HepG2 (cell line): ENCODE data around the gene RUVBL1. TPM values are rescaled to one million over a fixed set of nuclear protein-coding genes. Genes with fewer than 3 reads are reported as not detected.

Experiments used
- AGO2 ChIP-seq: fragments of 200-400 bp; formaldehyde crosslinking; optimal IDR thresholded peaks from 2 replicates; pipeline ENCODE3; 2017; ENCODE audit warnings: mild to moderate bottlenecking, low read depth, low read length, moderate library complexity
- AKAP8 ChIP-seq: sonication (generic); formaldehyde crosslinking; IDR thresholded peaks from 2 replicates; pipeline ENCODE4 v1.5.1; 2020; ENCODE audit warnings: mild to moderate bottlenecking, missing genetic modification reagents
- ARNT ChIP-seq: fragments of 450-650 bp; IDR thresholded peaks from 2 replicates; pipeline ENCODE4 v1.6.1; 2017
- FOXM1 ChIP-seq: sonication (generic); formaldehyde crosslinking; IDR thresholded peaks from 2 replicates; pipeline ENCODE4 v1.5.0; 2020; ENCODE audit warnings: missing genetic modification reagents
- HDAC2 ChIP-seq: sonication (generic); formaldehyde crosslinking; IDR thresholded peaks from 2 replicates; pipeline ENCODE4 v1.4.0; 2020; ENCODE audit warnings: missing genetic modification reagents
- HNRNPLL ChIP-seq: fragments of 200-400 bp; formaldehyde crosslinking; IDR thresholded peaks from 2 replicates; pipeline ENCODE4 v1.6.1; 2017; ENCODE audit warnings: mild to moderate bottlenecking, low read depth, low read length; ENCODE audit not compliant: poor library complexity, severe bottlenecking
- IKZF1 ChIP-seq: fragments of 450-650 bp; IDR thresholded peaks from 2 replicates; pipeline ENCODE4 v1.7.1; 2016
- MEIS2 ChIP-seq: sonication (generic); formaldehyde crosslinking; IDR thresholded peaks from 2 replicates; pipeline ENCODE4 v1.9.0; 2021; ENCODE audit warnings: mild to moderate bottlenecking, missing genetic modification reagents
- NCOA2 ChIP-seq: sonication (generic); formaldehyde crosslinking; IDR thresholded peaks from 2 replicates; pipeline ENCODE4 v1.8.0; 2022; ENCODE audit warnings: inconsistent platforms
- NFE2L1 ChIP-seq: sonication (generic); formaldehyde crosslinking; IDR thresholded peaks from 2 replicates; pipeline ENCODE4 v1.4.0; 2020; ENCODE audit warnings: missing genetic modification reagents, mild to moderate bottlenecking, borderline replicate concordance
- TCF12 ChIP-seq, 2 experiments: fragments of 450-650 bp in 1 of 2; sonication (generic) in 1 of 2; formaldehyde crosslinking in 1 of 2; IDR thresholded peaks; 2 replicates each; pipeline versions ENCODE4 v1.6.1 to v1.8.0; 2017 to 2022; ENCODE audit warnings: antibody characterized with exemption in 1 of 2, mild to moderate bottlenecking in 1 of 2, missing genetic modification reagents in 1 of 2, moderate library complexity in 1 of 2
- ZNF143 ChIP-seq: sonication (generic); formaldehyde crosslinking; IDR thresholded peaks from 2 replicates; pipeline ENCODE4 v1.4.0; 2020; ENCODE audit warnings: missing genetic modification reagents
- ZNF263 ChIP-seq: sonication (generic); formaldehyde crosslinking; IDR thresholded peaks from 2 replicates; pipeline ENCODE4 v1.4.0; 2020; ENCODE audit warnings: missing genetic modification reagents
- ZNF678 ChIP-seq: sonication (generic); formaldehyde crosslinking; IDR thresholded peaks from 2 replicates; pipeline ENCODE4 v1.4.0; 2020; ENCODE audit warnings: mild to moderate bottlenecking, missing genetic modification reagents
- ZSCAN21 ChIP-seq: sonication (generic); formaldehyde crosslinking; IDR thresholded peaks from 2 replicates; pipeline ENCODE4 v1.8.0; 2022; ENCODE audit warnings: mild to moderate bottlenecking, missing genetic modification reagents, moderate library complexity, borderline replicate concordance
- polyA plus RNA-seq, 8 experiments: library from polyadenylated mRNA; depleted of rRNA in 3 of 8; stranded (reverse) in 7 of 8; unstranded in 1 of 8; fragments of >200 nt; fragmentation: Illumina TruSeq in 4 of 8; extraction: Trizol in 4 of 8; gene quantifications; 2 replicates each; pipeline versions ENCODE4 v1.2.1 to v1.2.3, GENCODE V29; 2011 to 2016; ENCODE audit warnings: low read depth in 4 of 8, missing spikeins in 1 of 8, mixed read lengths in 1 of 8; ENCODE audit not compliant: insufficient read depth in 1 of 8
- total RNA-seq, 5 experiments: library from RNA; depleted of rRNA; stranded (reverse); fragments of >200 nt; fragmentation: Illumina TruSeq; extraction: Trizol; gene quantifications; 2 replicates each; pipeline ENCODE4 v1.2.3, GENCODE V29; 2016; ENCODE audit warnings: low read depth in 1 of 5
- TF ChIP-seq, protein P1 (sequence below): sonication (generic); formaldehyde crosslinking; IDR thresholded peaks from 2 replicates; pipeline ENCODE4 v1.5.1; 2020; ENCODE audit warnings: mild to moderate bottlenecking, missing genetic modification reagents, borderline replicate concordance
- TF ChIP-seq, protein P2 (sequence below): sonication (generic); formaldehyde crosslinking; IDR thresholded peaks from 2 replicates; pipeline ENCODE4 v1.5.0; 2020; ENCODE audit warnings: missing genetic modification reagents
- TF ChIP-seq, protein P3 (sequence below): sonication (generic); formaldehyde crosslinking; IDR thresholded peaks from 2 replicates; pipeline ENCODE4 v1.9.0; 2021; ENCODE audit warnings: mild to moderate bottlenecking, missing genetic modification reagents
- TF ChIP-seq, protein P4 (sequence below): sonication (generic); formaldehyde crosslinking; conservative IDR thresholded peaks from 2 replicates; pipeline ENCODE4 v1.5.0; 2020; ENCODE audit warnings: missing genetic modification reagents

RUVBL1 gene
- total and polyA plus RNA-seq, 2 of the 13 experiments (the other 11 are each of a cell fraction or from before 2014, with no cell fraction given), result 32.7 to 86.3 TPM

DNA sequence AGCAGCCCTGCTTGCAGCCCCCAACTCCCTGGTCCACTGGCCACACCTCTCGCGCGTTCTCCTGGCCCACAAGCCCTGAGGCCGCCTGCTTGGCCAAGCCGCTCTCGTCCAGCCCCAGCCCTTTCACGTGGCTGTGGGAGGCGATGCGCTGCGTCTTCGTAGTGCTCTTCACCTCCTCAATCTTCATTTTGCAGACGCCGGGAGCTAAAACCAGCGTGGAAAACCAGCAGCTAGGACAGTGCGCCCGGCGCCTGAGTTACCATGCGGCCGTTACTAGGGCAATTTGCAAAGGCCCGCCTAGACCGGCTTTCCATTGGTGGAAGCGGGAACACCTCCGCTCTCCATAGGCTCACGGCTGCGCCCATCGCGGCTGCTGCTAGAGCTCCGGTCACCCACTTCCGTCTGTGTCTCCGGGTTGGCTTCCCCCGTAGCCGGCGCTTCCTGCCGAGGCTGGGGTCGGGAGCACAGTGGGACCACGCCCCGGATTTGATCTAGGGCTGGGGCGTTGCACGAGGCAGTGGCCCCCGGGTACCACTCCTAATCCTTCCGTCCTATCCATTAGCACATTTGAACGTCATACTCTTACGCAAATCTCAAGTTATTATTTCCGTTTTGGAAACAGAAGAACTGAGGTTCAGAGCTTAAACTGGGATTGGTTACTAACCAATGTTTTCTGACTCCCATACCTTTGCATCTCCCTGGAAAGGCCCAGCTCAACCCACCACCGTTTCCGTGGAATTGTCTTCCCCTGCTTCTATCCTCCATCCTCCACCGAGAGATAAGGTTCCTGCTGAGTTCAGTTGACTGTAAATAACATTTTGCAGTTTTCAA, at the start of gene RUVBL1 (continued):
- TF ChIP-seq HNRNPLL, result peak; percentile 72
- TF ChIP-seq TCF12 (IDR thresholded peaks at IDR 0.05), result no peak
- no peak for TF ChIP-seq TCF12 (CRISPR knock-in tag; IDR thresholded peaks at IDR 0.05)
- TF ChIP-seq ZNF263 (CRISPR knock-in tag), result peak; percentile 87
- TF ChIP-seq, protein P1, sequence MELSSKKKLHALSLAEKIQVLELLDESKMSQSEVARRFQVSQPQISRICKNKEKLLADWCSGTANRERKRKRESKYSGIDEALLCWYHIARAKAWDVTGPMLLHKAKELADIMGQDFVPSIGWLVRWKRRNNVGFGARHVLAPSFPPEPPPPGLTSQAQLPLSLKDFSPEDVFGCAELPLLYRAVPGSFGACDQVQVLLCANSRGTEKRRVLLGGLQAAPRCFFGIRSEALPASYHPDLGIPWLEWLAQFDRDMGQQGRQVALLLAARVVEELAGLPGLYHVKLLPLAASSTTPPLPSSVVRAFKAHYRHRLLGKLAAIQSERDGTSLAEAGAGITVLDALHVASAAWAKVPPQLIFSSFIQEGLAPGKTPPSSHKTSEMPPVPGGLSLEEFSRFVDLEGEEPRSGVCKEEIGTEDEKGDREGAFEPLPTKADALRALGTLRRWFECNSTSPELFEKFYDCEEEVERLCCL (CRISPR knock-in tag), result no peak
- no peak for TF ChIP-seq ZNF678
- no peak for TF ChIP-seq NFE2L1
- peak; percentile 62 for TF ChIP-seq ZNF143 (CRISPR knock-in tag)
- TF ChIP-seq IKZF1, result no peak
- TF ChIP-seq FOXM1 (CRISPR knock-in tag), result no peak
- TF ChIP-seq, protein P2, sequence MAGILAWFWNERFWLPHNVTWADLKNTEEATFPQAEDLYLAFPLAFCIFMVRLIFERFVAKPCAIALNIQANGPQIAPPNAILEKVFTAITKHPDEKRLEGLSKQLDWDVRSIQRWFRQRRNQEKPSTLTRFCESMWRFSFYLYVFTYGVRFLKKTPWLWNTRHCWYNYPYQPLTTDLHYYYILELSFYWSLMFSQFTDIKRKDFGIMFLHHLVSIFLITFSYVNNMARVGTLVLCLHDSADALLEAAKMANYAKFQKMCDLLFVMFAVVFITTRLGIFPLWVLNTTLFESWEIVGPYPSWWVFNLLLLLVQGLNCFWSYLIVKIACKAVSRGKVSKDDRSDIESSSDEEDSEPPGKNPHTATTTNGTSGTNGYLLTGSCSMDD (CRISPR knock-in tag), result no peak
- TF ChIP-seq, protein P3, sequence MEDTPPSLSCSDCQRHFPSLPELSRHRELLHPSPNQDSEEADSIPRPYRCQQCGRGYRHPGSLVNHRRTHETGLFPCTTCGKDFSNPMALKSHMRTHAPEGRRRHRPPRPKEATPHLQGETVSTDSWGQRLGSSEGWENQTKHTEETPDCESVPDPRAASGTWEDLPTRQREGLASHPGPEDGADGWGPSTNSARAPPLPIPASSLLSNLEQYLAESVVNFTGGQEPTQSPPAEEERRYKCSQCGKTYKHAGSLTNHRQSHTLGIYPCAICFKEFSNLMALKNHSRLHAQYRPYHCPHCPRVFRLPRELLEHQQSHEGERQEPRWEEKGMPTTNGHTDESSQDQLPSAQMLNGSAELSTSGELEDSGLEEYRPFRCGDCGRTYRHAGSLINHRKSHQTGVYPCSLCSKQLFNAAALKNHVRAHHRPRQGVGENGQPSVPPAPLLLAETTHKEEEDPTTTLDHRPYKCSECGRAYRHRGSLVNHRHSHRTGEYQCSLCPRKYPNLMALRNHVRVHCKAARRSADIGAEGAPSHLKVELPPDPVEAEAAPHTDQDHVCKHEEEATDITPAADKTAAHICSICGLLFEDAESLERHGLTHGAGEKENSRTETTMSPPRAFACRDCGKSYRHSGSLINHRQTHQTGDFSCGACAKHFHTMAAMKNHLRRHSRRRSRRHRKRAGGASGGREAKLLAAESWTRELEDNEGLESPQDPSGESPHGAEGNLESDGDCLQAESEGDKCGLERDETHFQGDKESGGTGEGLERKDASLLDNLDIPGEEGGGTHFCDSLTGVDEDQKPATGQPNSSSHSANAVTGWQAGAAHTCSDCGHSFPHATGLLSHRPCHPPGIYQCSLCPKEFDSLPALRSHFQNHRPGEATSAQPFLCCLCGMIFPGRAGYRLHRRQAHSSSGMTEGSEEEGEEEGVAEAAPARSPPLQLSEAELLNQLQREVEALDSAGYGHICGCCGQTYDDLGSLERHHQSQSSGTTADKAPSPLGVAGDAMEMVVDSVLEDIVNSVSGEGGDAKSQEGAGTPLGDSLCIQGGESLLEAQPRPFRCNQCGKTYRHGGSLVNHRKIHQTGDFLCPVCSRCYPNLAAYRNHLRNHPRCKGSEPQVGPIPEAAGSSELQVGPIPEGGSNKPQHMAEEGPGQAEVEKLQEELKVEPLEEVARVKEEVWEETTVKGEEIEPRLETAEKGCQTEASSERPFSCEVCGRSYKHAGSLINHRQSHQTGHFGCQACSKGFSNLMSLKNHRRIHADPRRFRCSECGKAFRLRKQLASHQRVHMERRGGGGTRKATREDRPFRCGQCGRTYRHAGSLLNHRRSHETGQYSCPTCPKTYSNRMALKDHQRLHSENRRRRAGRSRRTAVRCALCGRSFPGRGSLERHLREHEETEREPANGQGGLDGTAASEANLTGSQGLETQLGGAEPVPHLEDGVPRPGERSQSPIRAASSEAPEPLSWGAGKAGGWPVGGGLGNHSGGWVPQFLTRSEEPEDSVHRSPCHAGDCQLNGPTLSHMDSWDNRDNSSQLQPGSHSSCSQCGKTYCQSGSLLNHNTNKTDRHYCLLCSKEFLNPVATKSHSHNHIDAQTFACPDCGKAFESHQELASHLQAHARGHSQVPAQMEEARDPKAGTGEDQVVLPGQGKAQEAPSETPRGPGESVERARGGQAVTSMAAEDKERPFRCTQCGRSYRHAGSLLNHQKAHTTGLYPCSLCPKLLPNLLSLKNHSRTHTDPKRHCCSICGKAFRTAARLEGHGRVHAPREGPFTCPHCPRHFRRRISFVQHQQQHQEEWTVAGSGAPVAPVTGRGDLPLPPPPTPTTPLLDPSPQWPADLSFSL (CRISPR knock-in tag), result no peak
- no peak for TF ChIP-seq ARNT
- peak; percentile 38; the same call in 1 of the 2 replicates for TF ChIP-seq MEIS2 (CRISPR knock-in tag)
- TF ChIP-seq AKAP8 (CRISPR knock-in tag), result peak; percentile 83
- TF ChIP-seq HDAC2 (CRISPR knock-in tag), result peak; percentile 89
- TF ChIP-seq, protein P4, sequence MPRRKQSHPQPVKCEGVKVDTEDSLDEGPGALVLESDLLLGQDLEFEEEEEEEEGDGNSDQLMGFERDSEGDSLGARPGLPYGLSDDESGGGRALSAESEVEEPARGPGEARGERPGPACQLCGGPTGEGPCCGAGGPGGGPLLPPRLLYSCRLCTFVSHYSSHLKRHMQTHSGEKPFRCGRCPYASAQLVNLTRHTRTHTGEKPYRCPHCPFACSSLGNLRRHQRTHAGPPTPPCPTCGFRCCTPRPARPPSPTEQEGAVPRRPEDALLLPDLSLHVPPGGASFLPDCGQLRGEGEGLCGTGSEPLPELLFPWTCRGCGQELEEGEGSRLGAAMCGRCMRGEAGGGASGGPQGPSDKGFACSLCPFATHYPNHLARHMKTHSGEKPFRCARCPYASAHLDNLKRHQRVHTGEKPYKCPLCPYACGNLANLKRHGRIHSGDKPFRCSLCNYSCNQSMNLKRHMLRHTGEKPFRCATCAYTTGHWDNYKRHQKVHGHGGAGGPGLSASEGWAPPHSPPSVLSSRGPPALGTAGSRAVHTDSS (CRISPR knock-in tag), result no peak
- TF ChIP-seq NCOA2 (CRISPR knock-in tag), result no peak
- peak; percentile 92 for TF ChIP-seq AGO2
- TF ChIP-seq ZSCAN21, result peak; percentile 44; the same call in 1 of the 2 replicates
